Measurements from ENCODE around the gene MASP1.
"Not testable (repeated sequence)": the region's sequence is repeated elsewhere in the genome, so short reads cannot be mapped to it uniquely, and the experiment has no call there.

MASP1 gene

GRCh38 chr3:187265461-187265955 is 26.0 kb downstream of the MASP1 start:
- no peak for DNase-seq (ENCODE audit: low read depth in 2 of 2)

DNA sequence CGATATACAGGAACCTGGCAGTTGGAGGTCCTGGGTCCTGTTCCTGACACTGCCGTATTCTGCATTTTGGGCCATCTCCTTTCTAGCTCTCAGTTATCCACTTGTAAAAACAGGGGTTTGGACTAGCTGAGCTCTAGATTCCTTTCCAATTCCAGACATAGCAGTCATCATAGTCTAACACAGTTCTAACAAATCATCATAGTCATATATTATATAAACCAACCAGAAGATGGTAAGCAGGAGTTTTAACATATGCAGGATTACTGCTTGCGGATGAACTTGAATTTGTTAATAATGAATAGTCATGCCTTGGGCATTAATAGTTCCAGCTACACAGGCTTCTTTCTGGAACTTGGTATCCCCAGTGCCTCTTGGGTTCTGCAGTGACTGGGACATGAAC is 26.6 kb downstream of the MASP1 start:
- no peak for DNase-seq (ENCODE audit: low read depth in 2 of 2)

- DNase-seq (ENCODE audit: low read depth in 2 of 2), result no peak
These were observed 27.5 kb downstream of the MASP1 start for GRCh38 chr3:187264021-187264420.

GRCh38 chr3:187263270-187263669 is 28.3 kb downstream of the MASP1 start:
- DNase-seq (ENCODE audit: low read depth in 2 of 2), result no peak

GRCh38 chr3:187262360-187262759 is 29.2 kb downstream of the MASP1 start:
- DNase-seq (ENCODE audit: low read depth in 2 of 2), result no peak

DNA sequence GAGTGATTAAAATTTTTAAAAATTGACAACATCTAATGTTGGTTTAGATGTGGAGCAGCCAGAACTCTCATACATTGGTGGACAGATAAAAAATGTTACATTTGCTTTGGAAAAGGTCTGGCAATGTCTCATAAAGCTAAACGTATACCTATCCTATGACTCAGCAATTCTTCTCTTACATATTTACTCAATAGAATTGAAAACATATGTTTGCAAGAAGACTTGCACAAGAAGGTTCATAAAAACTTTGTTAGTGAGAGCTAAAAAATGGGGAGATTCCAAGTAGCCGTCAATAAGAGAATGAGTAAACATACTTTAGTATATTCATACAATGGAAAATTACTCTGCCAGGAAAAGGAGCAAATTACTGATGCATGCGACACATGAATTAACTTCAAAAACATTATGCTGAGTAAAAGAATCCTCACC is 30.0 kb downstream of the MASP1 start:
- DNase-seq (ENCODE audit: low read depth in 2 of 2), result no peak

DNA sequence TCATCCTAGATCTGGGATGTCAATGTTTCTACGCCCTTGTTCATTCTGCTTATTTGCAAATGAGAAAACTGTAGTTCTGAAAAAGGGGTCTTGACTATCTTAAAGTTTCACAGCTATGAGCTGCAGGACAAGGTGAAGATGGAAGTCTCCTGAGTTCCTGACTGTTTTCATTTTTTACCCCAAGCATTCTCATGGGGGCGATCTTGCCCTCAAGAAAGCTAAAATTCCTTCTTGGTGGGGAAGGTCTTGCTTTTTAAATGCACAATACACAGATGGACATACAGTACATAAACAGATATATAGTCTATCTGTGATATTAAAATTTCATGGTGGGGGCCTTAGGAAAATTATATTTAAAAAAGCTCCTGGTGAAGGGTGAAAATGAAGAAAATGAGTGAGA is 32.4 kb downstream of the MASP1 start:
- no peak for DNase-seq (ENCODE audit: low read depth in 2 of 2)

DNA sequence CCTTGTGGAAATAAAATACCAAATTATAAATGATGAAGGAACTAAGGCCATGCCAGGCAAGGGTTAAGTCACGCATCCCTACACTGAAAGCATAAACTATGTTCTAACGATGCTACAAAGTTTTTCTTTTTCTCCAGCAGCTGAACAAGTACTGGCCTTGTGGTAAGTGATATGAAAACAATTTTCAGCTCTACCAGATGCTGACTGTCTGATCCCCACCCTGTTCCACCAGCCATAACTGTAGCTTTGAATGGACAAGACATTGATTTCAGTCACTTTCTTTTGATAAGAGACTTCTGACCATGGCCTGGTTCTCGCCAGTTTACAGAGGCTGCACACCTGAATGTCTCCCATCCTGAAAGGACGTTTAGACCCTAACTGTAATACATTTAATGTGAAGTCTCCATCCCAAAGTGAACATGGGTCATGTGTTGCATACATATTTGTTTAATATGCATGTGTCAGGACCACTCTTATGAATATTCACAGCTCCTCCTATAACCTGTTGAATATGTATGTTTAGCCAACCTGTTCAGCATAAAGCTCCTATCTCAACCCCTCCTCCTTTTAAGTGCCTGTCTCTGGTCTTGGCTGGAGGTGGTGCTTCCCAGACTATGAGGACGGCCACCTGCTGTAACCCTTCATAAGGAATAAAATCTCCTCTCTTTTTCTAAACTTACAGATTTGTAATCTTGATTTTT is 33.4 kb downstream of the MASP1 start:
- DNase-seq (ENCODE audit: low read depth in 2 of 2), result no peak

DNA sequence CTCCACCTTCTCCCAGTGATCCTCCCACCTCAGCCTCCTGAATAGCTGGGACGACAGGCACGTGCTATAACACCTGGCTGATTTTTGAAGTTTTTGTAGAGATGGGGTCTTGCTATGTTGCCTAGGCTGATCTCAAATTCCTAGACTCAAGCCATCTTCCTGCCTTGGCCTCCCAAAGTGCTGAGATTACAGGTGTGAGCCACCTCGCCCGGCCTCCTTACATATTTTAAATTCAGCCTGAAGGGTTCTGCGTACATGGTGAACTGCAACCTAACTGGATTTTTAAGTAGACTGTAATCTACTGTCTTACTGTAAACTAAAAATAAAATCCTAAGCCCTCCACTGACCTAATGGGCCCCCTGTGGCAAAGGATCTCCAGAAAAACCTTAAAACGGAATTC is 34.1 kb downstream of the MASP1 start:
- DNase-seq (ENCODE audit: low read depth in 2 of 2), result no peak

- no peak for DNase-seq (ENCODE audit: low read depth in 2 of 2)
These were observed 35.4 kb downstream of the MASP1 start for GRCh38 chr3:187256051-187256616.

- no peak for DNase-seq (ENCODE audit: low read depth in 2 of 2)
These were observed 36.2 kb downstream of the MASP1 start for GRCh38 chr3:187255314-187255713.

- no peak for DNase-seq (ENCODE audit: low read depth in 2 of 2)
These were observed 39.2 kb downstream of the MASP1 start for GRCh38 chr3:187252311-187252710.

- no peak for DNase-seq (ENCODE audit: low read depth in 2 of 2)
These were observed 39.9 kb downstream of the MASP1 start for GRCh38 chr3:187251599-187251998.

GRCh38 chr3:187247398-187247797 is 44.1 kb downstream of the MASP1 start:
- DNase-seq (ENCODE audit: low read depth in 2 of 2), result no peak

DNA sequence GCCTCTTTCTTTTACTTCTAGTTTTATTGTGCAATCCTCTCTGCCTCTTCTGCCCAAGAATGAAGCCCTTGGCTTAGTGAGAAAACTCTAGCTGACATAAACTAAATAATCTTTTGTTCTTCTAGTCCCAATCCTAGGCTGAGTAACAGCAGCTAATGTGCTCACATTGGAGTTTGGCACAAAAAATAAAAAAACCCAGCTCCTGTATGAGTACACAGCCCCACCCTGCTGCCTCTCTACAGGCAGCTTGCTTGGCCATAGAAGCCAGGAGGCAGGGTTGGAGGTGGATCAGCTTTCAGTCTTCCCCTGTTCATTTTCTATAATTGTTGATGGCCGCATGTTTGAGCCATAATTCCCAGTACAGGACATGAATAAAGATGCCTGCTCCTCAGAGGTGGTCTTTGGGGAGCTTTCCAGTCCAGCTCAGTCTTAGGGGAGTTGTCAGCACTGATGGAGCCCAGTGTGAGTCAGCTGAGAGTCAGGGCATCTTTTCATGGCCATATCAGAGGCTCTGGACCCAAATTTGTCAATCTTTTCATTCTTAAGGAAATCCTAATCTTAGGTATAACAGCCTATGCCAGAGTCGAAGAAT is 47.5 kb downstream of the MASP1 start:
- DNase-seq (ENCODE audit: low read depth in 2 of 2), result no peak

DNA sequence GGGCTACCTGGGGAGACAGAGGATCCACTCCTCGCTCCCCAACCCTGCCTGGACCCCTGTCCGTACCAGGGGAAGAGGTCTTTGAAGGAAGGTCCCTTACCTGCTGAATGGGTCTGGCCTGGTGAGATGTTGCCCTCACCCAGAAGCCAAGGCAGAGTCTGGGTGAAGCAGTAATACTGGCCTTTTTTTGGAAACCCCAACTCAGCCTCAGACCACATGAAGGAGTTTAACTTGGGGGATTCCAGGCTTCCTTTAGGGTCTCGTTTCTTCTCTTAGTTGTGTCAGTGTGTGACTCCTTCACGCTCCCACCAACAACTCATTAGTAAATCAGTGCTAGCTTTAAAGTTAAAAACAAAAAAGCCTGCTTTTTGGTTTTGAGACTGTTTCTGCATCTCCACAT is 48.6 kb downstream of the MASP1 start:
- DNase-seq (ENCODE audit: low read depth in 2 of 2), result no peak

DNA sequence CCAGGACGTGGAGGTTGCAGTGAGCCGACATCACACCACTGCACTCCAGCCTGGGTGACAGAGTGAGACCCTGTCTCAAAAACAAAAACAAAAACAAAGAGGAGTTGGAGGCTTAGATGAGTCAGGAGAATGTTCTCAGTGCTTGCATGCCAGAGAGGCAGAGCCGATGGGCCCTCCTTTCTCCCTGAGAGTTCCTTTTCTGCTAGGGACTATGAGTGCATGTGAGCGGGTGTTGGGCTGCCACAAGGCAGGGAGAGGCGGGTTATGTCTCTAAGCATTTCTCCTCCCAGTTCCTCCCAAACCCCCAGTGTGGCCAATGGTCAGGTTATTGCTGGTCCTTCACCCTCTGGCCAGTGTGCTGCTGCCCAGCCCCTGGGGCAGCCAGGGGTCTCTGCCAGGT is 49.1 kb downstream of the MASP1 start:
- no peak for DNase-seq (ENCODE audit: low read depth in 2 of 2)

GRCh38 chr3:187238835-187239234 is 52.7 kb downstream of the MASP1 start:
- DNase-seq (ENCODE audit: low read depth in 2 of 2), result not testable (repeated sequence)

- no peak for DNase-seq (ENCODE audit: low read depth in 2 of 2)
These were observed 53.3 kb downstream of the MASP1 start for GRCh38 chr3:187238239-187238638.

- no peak for DNase-seq (ENCODE audit: low read depth in 2 of 2)
These were observed 53.8 kb downstream of the MASP1 start for GRCh38 chr3:187237741-187238140.

DNA sequence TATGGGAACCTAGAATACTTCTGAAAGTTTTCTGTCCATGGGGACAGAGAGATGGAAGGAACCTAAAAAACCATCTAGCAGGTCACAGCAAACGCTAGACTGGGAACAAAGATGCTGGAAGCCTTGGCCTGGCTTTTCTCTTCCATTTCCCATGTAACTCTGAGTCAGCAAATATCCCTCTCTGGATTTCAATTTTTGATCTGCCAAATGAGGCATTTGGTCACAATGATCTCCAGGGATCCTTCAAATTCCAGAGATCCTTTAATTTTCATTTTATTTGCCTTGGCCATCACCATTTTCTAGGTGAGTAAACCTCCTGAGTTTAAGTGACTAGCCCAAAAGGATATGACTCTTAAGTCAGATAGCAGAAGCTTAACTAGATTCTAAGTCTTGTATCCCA is 54.6 kb downstream of the MASP1 start:
- no peak for DNase-seq (ENCODE audit: low read depth in 2 of 2)

GRCh38 chr3:187230011-187230410 is 61.5 kb downstream of the MASP1 start:
- DNase-seq (ENCODE audit: low read depth in 2 of 2), result no peak

- no peak for DNase-seq (ENCODE audit: low read depth in 2 of 2)
These were observed 62.8 kb downstream of the MASP1 start for GRCh38 chr3:187228740-187229139.
